C4-2B (cell line): Measurements from ENCODE around the gene GALNS.

Experiments
- H3K27ac ChIP-seq: fragments of 450-650 bp; 2 replicates; pipeline ENCODE4 v1.5.1; 2017
- ZFX ChIP-seq: fragments of 450-650 bp; IDR thresholded peaks from 2 replicates; pipeline ENCODE4 v1.6.1; 2017
- TF ChIP-seq, protein P1 (sequence below): fragments of 450-650 bp; conservative IDR thresholded peaks from 2 replicates; pipeline ENCODE4 v1.5.1; 2017; ENCODE audit warnings: mild to moderate bottlenecking

The GALNS gene, protein sequence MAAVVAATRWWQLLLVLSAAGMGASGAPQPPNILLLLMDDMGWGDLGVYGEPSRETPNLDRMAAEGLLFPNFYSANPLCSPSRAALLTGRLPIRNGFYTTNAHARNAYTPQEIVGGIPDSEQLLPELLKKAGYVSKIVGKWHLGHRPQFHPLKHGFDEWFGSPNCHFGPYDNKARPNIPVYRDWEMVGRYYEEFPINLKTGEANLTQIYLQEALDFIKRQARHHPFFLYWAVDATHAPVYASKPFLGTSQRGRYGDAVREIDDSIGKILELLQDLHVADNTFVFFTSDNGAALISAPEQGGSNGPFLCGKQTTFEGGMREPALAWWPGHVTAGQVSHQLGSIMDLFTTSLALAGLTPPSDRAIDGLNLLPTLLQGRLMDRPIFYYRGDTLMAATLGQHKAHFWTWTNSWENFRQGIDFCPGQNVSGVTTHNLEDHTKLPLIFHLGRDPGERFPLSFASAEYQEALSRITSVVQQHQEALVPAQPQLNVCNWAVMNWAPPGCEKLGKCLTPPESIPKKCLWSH

DNA sequence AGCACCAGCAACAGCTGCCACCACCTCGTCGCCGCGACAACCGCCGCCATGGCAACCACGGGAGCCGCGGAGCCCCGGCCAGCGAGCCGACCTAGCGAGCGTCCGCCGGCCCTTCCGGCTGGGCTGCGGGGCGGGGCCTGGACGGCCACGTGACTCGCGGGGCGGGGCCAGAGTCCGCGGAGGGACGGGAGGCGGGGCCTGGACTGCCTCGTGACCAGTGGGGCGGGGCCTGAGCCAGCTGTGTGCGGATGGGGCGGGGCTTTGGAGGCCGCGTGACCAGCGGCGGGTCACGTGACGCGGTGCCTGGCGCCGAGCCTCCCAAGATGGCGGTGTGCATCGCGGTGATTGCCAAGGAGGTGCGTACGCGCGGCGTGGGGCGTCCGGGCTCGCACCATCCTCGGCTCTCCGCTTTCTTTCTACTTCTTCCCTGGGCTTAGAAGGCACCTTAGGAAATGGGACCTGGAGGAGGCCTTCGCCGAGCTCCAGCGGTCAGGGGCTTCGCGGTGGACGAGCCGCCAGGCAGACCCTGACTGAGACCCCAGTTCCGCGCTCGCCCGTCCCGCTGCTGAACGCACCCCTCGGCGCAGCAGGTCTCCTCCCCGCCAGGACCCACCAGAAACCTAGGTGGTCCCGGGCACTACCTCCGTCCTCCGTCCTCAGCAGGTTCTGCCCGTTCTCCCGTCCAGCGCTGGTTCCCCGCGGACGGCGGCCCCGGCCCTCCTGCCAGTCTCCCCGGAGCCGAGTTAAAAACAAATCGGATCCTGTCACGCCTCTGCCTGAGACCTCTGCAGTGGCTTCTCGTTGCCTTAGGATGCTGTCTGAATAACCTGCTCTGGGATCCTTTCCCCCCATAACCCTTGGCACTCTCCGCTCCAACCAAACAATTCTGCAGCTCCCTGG, at the start of gene GALNS, which contains the start of gene TRAPPC2L:
Gene GALNS (minus strand): TSS at position 120 of the 900 bp plus-strand sequence. CDS start 70 bp downstream, at position 50.
Gene TRAPPC2L (plus strand): TSS at position 300 of the 900 bp plus-strand sequence. CDS start 24 bp downstream, at position 324.
- H3K27ac ChIP-seq: peak within 1 kb of the TSS; percentile 86
- TF ChIP-seq ZFX: no peak
- TF ChIP-seq, protein P1, sequence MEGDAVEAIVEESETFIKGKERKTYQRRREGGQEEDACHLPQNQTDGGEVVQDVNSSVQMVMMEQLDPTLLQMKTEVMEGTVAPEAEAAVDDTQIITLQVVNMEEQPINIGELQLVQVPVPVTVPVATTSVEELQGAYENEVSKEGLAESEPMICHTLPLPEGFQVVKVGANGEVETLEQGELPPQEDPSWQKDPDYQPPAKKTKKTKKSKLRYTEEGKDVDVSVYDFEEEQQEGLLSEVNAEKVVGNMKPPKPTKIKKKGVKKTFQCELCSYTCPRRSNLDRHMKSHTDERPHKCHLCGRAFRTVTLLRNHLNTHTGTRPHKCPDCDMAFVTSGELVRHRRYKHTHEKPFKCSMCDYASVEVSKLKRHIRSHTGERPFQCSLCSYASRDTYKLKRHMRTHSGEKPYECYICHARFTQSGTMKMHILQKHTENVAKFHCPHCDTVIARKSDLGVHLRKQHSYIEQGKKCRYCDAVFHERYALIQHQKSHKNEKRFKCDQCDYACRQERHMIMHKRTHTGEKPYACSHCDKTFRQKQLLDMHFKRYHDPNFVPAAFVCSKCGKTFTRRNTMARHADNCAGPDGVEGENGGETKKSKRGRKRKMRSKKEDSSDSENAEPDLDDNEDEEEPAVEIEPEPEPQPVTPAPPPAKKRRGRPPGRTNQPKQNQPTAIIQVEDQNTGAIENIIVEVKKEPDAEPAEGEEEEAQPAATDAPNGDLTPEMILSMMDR: no peak

- H3K27ac ChIP-seq: no peak overlapping the region
- TF ChIP-seq ZFX: no peak
- TF ChIP-seq, protein P1: no peak
Measured at GRCh38 chr16:88906020-88906419, 49.3 kb upstream of the GALNS start.

DNA sequence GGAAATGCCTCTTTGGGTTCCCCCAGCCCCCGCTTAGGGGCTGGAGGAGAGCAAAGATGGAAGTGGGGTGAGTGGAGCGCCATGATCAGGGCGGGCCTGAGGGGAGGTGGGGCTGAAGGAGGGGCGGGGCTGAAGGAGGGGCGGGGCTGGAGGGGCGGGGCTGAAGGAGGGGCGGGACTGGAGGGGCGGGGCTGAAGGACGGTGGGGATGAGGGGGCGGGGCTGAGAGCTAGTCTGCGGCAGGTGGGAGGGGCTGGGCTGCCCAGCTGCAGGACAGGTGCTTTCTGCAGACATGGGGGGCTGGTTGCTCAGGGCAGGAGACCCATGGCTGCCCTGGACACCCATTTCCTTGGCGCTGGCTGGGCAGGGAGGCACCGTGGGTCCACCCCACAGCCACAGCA, 48.8 kb upstream of the GALNS start:
- TF ChIP-seq ZFX: no peak
- TF ChIP-seq, protein P1: no peak
- no peak overlapping the region for H3K27ac ChIP-seq

GRCh38 chr16:88904676-88905365, 48.1 kb upstream of the GALNS start:
- TF ChIP-seq, protein P1: no peak
- no peak for TF ChIP-seq ZFX
- no peak overlapping the region for H3K27ac ChIP-seq

- no peak for TF ChIP-seq ZFX
- TF ChIP-seq, protein P1: no peak
- no peak overlapping the region for H3K27ac ChIP-seq
Measured at GRCh38 chr16:88903267-88903666, 46.5 kb upstream of the GALNS start.

- TF ChIP-seq ZFX: no peak
- TF ChIP-seq, protein P1: no peak
- H3K27ac ChIP-seq: no peak overlapping the region
Measured at GRCh38 chr16:88902744-88903143, 46.0 kb upstream of the GALNS start.
